ENCODE results near the gene RNU6-9.

RNU6-9 gene

GRCh38 chr19:936175-936546 lies 42.9 kb downstream of the RNU6-9 start:
- DNase-seq (ENCODE audit: low spot score): no peak

- no peak for DNase-seq (ENCODE audit: low spot score)
Observed at GRCh38 chr19:937259-937694, 44.0 kb downstream of the RNU6-9 start.

- DNase-seq (ENCODE audit: low spot score): no peak
Observed at GRCh38 chr19:938233-938923, 45.1 kb downstream of the RNU6-9 start.

- DNase-seq (ENCODE audit: low spot score): no peak
Observed at GRCh38 chr19:939439-939838, 46.2 kb downstream of the RNU6-9 start.

- DNase-seq (ENCODE audit: low spot score): no peak
Observed at GRCh38 chr19:939922-940321, 46.6 kb downstream of the RNU6-9 start.

- DNase-seq (ENCODE audit: low spot score): peak; percentile 70
Observed at GRCh38 chr19:940591-941291, 47.5 kb downstream of the RNU6-9 start.

GRCh38 chr19:941292-942132 lies 48.2 kb downstream of the RNU6-9 start:
- DNase-seq (ENCODE audit: low spot score): no peak

- no peak for DNase-seq (ENCODE audit: low spot score)
Observed at GRCh38 chr19:942133-942645, 48.9 kb downstream of the RNU6-9 start.

Data from putamen (tissue), 1 donor.